Psoas muscle (tissue), 8 donors: ENCODE measurements around the gene SYNPO2. TPM values are rescaled to one million over a fixed set of nuclear protein-coding genes. Genes with fewer than 3 reads are reported as not detected.
"Not testable (repeated sequence)": the region's sequence is repeated elsewhere in the genome, so short reads cannot be mapped to it uniquely, and the experiment has no call there.

Experiments used
- ATAC-seq, 4 donors: fragments of 200-7000 bp; cut with Tn5 transposase; one replicate each; pipeline ENCODE4 v1.9.1; 2020; ENCODE audit warnings: moderate library complexity in 3 of 4, mild to moderate bottlenecking in 2 of 4
- DNase-seq, 2 donors: peaks; one replicate each; pipeline ENCODE4 v3.0.0-alpha.2; 2020
- H3K27ac ChIP-seq: fragments of 200-600 bp; one replicate; pipeline ENCODE4 v1.8.0; 2022
- H3K27me3 ChIP-seq, 3 donors: fragments of 200-600 bp in 1 of 3; one replicate each; pipeline versions ENCODE4 v1.6.1 to v1.8.0; 2013 to 2022; ENCODE audit warnings: low read length in 2 of 3, mild to moderate bottlenecking in 2 of 3, moderate library complexity in 1 of 3; ENCODE audit not compliant: insufficient read depth in 3 of 3
- H3K36me3 ChIP-seq, 2 donors: fragments of 200-600 bp in 1 of 2; one replicate each; pipeline versions ENCODE4 v1.6.1 to v1.8.0; 2013 to 2022; ENCODE audit warnings: low read depth in 1 of 2, mild to moderate bottlenecking in 1 of 2, moderate library complexity in 1 of 2; ENCODE audit not compliant: insufficient read depth in 1 of 2
- H3K4me1 ChIP-seq: fragments of 200-600 bp; one replicate; pipeline ENCODE4 v1.8.0; 2022
- H3K4me3 ChIP-seq: fragments of 200-600 bp; one replicate; pipeline ENCODE4 v1.8.0; 2022; ENCODE audit warnings: mild to moderate bottlenecking
- H3K9me3 ChIP-seq: fragments of 200-600 bp; one replicate; pipeline ENCODE4 v1.8.0; 2022
- WGBS, 3 donors: extraction: QIAGEN DNeasy Blood & Tissue Kit; methylation state at CpG; one replicate each; pipeline versions ENCODE4 v1.1.6 to v1.1.7; 2013; 5-methylcytosine and 5-hydroxymethylcytosine counted together
- intact Hi-C, 2 donors: fragments of 100-400 bp; cut with DNase I; formaldehyde crosslinking; loops; one replicate each; pipeline versions ENCODE4 v1.11.0 to v1.14.2; 2022
- polyA plus RNA-seq, 3 donors: library from polyadenylated mRNA; stranded (reverse); fragments of 200-250 nt; gene quantifications; one replicate each; pipeline ENCODE4 v1.2.3, GENCODE V29; 2013
- total RNA-seq, 4 donors: library from RNA; stranded (reverse); fragmentation: NEBNext Ultra II Directional in 2 of 4; extraction: Animal tissue kit (Norgen Biotek cat#: 25700) in 2 of 4; gene quantifications; one replicate each; pipeline versions ENCODE4 v1.2.1 to v1.2.4, GENCODE V29; 2021 to 2023
- TF ChIP-seq, protein P1 (sequence below): fragments of 200-600 bp; IDR thresholded peaks from one replicate; pipeline ENCODE4 v1.8.0; 2022; ENCODE audit warnings: antibody characterized with exemption
- donor health status: healthy with polysubstance abuse.
- donor health status: DM: no; HTN: no; CAD: no; lungs with moderate emphysema.
- donor health status: Bipolar disorder and iron deficiency.
- donor health status: healthy.
- donor health status: DM: yes; HTN: yes; CAD: no.
- donor health status: DM: no; HTN: no; CAD: no.
- donor health status: DM: no; HTN: no; CAD: no.
- donor health status: DM: yes; HTN: yes; CAD: no.

Gene SYNPO2
- total and polyA plus RNA-seq, 7 donors: 35.7 to 2,858 (median 1,548) TPM

DNA sequence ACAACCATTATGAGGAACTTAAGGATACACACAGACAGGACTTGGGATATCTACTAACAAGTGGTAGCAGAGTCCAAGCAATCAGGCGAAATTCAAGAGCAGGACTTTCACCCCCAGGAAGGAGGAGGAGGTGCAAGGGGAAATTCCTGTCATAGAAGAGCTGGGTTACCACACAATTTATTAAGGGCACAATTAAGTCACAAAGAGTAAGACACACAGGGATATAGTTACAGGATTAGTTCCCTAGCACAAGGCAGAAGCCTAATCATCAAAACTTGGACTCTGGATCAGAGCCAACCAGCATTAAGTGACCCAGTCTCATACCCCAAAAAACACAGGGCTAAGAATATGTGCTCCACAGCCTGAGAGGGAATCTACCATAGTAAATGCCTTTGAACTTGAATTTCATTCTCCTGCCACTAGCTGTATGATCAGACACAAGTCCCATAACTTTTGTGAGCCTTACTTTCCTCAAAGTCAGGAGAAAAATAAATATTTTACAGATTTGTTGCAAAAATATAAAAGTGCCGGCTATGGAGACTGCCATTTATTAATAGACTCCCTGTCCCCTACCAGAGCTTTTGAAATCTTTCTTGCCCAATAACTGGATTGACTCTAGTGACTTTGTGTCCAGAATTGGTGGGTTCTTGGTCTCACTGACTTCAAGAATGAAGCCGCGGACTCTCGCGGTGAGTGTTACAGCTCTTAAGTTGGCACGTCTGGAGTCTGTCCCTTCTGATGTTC lies 87.0 kb downstream of the SYNPO2 start:
- ATAC-seq (peak; percentile 87 to 93 (median 88)), DNase-seq (no peak)
- Histone ChIP-seq H3K27me3 (no peaks in the 10 kb centered on the region), H3K36me3 (no peaks in the 10 kb centered on the region), H3K4me1 (peaks cover 44% of the 10 kb centered on the region), H3K4me3 (peak overlapping the region; percentile 59), H3K27ac (peak overlapping the region; percentile 95), H3K9me3 (no peaks in the 10 kb centered on the region)
- WGBS, 3 donors: 41 to 70% (median 41%) methylated on average over 7 of the region's 7 CpGs
- TF ChIP-seq, protein P1, sequence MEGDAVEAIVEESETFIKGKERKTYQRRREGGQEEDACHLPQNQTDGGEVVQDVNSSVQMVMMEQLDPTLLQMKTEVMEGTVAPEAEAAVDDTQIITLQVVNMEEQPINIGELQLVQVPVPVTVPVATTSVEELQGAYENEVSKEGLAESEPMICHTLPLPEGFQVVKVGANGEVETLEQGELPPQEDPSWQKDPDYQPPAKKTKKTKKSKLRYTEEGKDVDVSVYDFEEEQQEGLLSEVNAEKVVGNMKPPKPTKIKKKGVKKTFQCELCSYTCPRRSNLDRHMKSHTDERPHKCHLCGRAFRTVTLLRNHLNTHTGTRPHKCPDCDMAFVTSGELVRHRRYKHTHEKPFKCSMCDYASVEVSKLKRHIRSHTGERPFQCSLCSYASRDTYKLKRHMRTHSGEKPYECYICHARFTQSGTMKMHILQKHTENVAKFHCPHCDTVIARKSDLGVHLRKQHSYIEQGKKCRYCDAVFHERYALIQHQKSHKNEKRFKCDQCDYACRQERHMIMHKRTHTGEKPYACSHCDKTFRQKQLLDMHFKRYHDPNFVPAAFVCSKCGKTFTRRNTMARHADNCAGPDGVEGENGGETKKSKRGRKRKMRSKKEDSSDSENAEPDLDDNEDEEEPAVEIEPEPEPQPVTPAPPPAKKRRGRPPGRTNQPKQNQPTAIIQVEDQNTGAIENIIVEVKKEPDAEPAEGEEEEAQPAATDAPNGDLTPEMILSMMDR: no peak
- intact Hi-C loops: no loop called here

DNA sequence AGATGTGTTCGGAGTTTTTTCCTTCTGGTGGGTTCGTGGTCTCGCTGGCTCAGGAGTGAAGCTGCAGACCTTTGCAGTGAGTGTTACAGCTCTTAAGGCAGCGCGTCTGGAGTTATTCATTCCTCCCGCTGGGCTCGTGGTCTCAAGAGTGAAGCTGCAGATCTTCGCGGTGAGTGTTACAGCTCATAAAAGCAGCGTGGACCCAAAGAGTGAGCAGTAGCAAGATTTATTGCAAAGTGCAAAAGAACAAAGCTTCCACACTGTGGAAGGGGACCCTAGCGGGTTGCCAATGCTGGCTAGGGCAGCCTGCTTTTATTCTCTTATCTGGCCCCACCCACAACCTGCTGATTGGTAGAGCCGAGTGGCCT lies 87.5 kb downstream of the SYNPO2 start:
- intact Hi-C loops, H3K9me3 ChIP-seq, DNase-seq, ATAC-seq, H3K27me3 ChIP-seq, H3K36me3 ChIP-seq: not testable (repeated sequence)
- Histone ChIP-seq H3K27ac (peak overlapping the region; percentile 95), H3K4me1 (peaks cover 50% of the 10 kb centered on the region), H3K4me3 (peak overlapping the region; percentile 59)
- WGBS, 3 donors: 68 to 79% (median 79%) methylated on average over 12 of the region's 12 CpGs

DNA sequence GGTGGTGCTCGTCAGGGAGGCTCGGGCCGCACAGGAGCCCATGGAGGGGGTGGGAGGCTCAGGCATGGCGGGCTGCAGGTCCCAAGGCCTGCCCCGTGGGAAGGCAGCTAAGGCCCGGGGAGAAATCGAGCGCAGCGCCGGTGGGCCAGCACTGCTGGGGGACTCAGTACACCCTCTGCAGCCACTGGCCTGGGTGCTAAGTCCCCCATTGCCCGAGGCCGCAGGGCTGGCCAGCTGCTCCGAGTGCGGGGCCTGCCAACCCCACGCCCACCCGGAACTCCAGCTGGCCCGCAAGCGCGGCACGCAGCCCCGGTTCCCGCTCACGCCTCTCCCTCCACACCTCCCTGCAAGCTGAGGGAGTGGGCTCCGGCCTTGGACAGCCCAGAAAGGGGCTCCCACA lies 88.4 kb downstream of the SYNPO2 start:
- peak overlapping the region; percentile 59 for H3K4me3 ChIP-seq
- intact Hi-C loops: not testable (repeated sequence)

DNA sequence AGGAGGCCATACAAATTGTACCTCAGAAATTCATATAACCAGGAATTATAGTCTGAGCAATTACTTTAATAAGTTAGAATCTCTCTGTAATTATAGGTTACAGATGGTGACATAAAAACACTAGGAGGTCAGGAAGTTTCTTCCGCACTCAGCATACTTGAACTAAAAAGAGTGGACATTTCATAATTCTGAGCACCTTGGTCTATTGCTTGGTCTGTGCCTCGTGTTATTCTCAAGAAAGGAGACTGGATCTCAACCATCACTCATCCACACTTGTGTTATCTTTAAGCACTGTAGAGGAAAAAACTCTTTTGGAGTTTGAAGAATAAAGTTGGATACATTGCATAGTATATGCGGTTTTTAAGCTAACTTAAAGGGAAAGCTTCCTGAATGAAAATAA lies 91.1 kb downstream of the SYNPO2 start:
- peak overlapping the region; percentile 0 for H3K4me3 ChIP-seq
- ATAC-seq: no peak
- 83 to 86% (median 83%) methylated on average over 3 of the region's 3 CpGs for WGBS, 3 donors
- peaks cover 54% of the 10 kb centered on the region for H3K4me1 ChIP-seq
- H3K27ac ChIP-seq: peak overlapping the region; percentile 95
- TF ChIP-seq, protein P1: no peak
- H3K9me3 ChIP-seq: no peaks in the 10 kb centered on the region
- intact Hi-C loops: loop anchor here (2.0 to 10.0 kb wide), 7 partner anchors 53 to 475 kb away; partner anchors contain the start of gene USP53 (in 1 of the 2)
- no peaks in the 10 kb centered on the region for H3K27me3 ChIP-seq
- no peaks in the 10 kb centered on the region for H3K36me3 ChIP-seq
- DNase-seq: no peak

More for the DNA sequence above, 88.4 kb downstream of the SYNPO2 start:
- H3K27me3 ChIP-seq, ATAC-seq, H3K9me3 ChIP-seq, H3K36me3 ChIP-seq, DNase-seq: not testable (repeated sequence)
- 87 to 95% (median 89%) methylated on average over 15 to 24 of the region's 24 CpGs for WGBS, 3 donors
- Histone ChIP-seq H3K27ac (peak overlapping the region; percentile 95), H3K4me1 (peaks cover 54% of the 10 kb centered on the region)

DNA sequence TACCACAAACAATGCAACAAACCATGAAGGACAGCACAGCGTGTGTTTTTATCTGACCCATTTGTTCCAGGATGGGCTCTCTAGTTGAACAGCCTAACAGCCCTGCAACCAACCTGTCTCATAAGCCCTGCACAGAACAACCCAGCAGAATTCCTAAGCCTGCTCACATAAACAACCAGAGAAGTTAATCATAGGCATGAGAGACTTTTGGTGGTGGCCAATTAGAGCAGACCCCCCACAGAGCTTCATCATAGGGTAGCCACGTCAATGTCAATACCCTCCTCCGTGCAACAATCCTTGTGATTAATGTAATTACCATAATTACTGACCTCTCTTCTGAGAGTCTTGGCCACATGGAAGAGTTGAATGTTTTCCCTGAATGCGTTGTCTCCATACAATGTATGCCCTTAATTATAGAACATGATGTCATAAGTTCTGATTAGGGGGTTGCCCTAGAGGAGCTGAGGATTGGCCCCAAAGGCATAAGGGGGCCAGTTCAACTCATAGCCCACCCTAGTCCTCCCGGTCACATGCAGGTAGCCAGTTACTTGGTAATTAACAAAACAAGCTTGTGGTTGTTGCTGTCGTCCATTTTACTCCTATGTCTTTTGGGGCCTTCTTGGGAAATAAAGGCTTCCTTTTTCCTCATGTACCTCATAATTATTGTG lies 92.7 kb downstream of the SYNPO2 start:
- ATAC-seq (peak in 3 of 4 donors; percentile 11 to 37 (median 28)), DNase-seq (no peak)
- 26 to 48% (median 34%) methylated on average over 6 of the region's 6 CpGs for WGBS, 3 donors
- H3K27ac ChIP-seq: peak overlapping the region; percentile 95
- intact Hi-C loops: loop anchor here (2.0 to 10.0 kb wide), 7 partner anchors 51 to 473 kb away; partner anchors contain the start of gene USP53 (in 1 of the 2)
- H3K36me3 ChIP-seq: no peaks in the 10 kb centered on the region
- H3K27me3 ChIP-seq: no peaks in the 10 kb centered on the region
- peak overlapping the region; percentile 57 for H3K4me3 ChIP-seq
- no peaks in the 10 kb centered on the region for H3K9me3 ChIP-seq
- peaks cover 63% of the 10 kb centered on the region for H3K4me1 ChIP-seq
- TF ChIP-seq, protein P1: no peak
